Tibial nerve (tissue), 4 donors: Measurements from ENCODE around the gene MIER2.

Source experiments
- EP300 ChIP-seq, 2 donors: sonication (generic); formaldehyde crosslinking; IDR thresholded peaks; one replicate each; pipeline ENCODE4 v1.6.1; 2017; ENCODE audit warnings: antibody characterized with exemption in 2 of 2, mild to moderate bottlenecking in 1 of 2
- POLR2A ChIP-seq, 2 donors: fragments of 450-650 bp; IDR thresholded peaks; one replicate each; pipeline ENCODE4 v1.6.1; 2017; ENCODE audit warnings: antibody characterized with exemption in 2 of 2, mild to moderate bottlenecking in 2 of 2, moderate library complexity in 2 of 2
- TF ChIP-seq, protein P1 (sequence below), 5 experiments: fragments of 200-600 bp in 3 of 5; fragments of 450-650 bp in 2 of 5; sonication (generic) in 3 of 5; IDR thresholded peaks; one replicate each; pipeline ENCODE4 v1.5.1; 2016 to 2019; ENCODE audit warnings: antibody characterized with exemption in 5 of 5, mild to moderate bottlenecking in 3 of 5, moderate library complexity in 2 of 5

DNA sequence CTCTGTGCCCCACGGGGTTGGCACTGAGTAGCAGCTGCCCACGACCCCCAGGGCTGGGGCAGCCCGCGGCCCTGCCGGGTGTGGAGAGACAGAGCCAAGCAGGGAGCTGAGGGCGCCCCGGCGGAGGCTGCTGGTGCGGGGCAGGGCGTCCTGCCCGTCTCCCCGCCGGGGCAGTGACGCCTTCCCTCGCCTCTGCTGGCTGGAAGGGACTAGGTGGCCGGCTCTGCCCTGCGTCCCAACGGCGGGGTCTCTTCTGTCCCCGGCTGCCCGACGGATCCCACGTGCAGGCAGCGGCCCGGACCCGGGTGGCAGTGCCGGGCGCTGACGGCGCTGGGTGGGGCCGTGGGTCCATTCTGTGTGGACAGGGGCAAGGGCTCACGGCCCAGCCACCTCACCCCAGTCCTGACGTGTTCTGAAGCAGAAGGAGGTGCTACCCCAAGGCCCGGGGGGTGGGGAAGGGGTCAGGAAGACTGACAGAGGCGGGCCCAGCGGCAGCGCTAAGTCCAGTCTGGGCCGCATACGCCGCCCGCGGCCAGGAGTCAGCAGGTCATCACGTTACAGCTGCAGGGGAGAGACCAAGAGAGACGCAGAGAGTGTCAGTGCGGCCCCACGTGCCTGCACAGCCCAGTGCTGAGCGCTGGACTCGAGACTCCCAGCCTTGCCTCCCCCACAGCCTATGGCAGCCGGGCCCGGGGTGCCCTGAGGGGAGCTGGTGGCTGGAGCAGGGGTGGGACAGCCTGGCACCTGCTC, 38.3 kb downstream of the MIER2 start:
- TF ChIP-seq, protein P1, sequence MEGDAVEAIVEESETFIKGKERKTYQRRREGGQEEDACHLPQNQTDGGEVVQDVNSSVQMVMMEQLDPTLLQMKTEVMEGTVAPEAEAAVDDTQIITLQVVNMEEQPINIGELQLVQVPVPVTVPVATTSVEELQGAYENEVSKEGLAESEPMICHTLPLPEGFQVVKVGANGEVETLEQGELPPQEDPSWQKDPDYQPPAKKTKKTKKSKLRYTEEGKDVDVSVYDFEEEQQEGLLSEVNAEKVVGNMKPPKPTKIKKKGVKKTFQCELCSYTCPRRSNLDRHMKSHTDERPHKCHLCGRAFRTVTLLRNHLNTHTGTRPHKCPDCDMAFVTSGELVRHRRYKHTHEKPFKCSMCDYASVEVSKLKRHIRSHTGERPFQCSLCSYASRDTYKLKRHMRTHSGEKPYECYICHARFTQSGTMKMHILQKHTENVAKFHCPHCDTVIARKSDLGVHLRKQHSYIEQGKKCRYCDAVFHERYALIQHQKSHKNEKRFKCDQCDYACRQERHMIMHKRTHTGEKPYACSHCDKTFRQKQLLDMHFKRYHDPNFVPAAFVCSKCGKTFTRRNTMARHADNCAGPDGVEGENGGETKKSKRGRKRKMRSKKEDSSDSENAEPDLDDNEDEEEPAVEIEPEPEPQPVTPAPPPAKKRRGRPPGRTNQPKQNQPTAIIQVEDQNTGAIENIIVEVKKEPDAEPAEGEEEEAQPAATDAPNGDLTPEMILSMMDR (IDR thresholded peaks at IDR 0.05) = no peak
- TF ChIP-seq POLR2A (IDR thresholded peaks at IDR 0.05) (no peak), EP300 (IDR thresholded peaks at IDR 0.05) (no peak)
